Activated T-helper 9 cell treated with anti-CD3 and anti-CD28 coated beads, Interleukin-2, amount 50 U/mL, for 16 hours (primary cell): ENCODE results near the gene RAB11FIP3.

Experiments used
- DNase-seq: peaks from one replicate; pipeline ENCODE4 v3.0.0-alpha.2; 2020; ENCODE audit warnings: low read depth

Gene RAB11FIP3

DNA sequence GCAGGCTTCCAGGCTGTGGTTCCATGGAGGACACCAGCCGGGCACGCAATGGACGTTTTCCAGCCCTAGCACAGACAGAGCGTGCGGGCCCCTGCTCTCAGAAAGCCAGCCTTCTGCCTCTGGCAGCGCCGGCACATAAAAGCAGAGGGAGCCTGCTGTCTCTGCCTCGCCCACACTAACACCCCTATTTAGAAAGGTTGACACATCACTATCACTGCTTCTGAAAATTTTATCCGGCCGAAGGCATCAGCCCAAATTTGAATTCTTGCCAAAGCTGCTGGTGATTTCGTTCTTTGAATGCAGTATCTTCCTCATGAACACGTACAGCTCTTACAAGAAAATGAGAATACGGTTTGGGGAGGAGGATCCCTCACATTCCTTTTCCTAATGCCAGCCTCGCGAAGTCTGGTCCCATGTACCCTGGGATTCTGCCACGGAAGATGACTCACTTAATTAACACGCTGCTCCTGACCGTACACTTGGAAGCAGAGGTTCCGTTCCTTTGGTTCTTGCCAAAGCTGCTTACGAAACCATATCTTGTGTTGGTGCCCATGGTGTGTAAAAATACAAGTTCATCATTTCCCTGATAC lies 1.3 kb upstream of the RAB11FIP3 start:
- no peak for DNase-seq

GRCh38 chr16:424623-425081 lies 797 bp upstream of the RAB11FIP3 start:
- DNase-seq: no peak

DNA sequence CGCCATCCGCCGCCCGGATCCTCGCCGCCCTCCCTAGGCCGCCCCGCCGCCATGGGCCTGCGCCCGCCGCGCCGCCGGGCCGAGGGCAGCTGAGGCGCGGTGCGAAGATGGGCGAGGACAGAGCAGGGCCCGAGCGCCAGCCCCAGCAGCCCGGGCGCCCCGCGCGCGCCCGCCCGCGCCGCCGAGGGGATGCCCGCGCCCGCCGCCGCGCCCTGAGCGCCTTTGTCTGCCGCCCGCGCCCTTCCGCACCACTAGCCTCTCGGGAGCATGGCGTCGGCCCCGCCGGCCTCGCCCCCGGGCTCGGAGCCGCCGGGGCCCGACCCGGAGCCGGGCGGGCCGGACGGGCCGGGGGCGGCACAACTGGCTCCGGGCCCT lies 278 bp downstream of the RAB11FIP3 start:
- DNase-seq: peak; percentile 22

DNA sequence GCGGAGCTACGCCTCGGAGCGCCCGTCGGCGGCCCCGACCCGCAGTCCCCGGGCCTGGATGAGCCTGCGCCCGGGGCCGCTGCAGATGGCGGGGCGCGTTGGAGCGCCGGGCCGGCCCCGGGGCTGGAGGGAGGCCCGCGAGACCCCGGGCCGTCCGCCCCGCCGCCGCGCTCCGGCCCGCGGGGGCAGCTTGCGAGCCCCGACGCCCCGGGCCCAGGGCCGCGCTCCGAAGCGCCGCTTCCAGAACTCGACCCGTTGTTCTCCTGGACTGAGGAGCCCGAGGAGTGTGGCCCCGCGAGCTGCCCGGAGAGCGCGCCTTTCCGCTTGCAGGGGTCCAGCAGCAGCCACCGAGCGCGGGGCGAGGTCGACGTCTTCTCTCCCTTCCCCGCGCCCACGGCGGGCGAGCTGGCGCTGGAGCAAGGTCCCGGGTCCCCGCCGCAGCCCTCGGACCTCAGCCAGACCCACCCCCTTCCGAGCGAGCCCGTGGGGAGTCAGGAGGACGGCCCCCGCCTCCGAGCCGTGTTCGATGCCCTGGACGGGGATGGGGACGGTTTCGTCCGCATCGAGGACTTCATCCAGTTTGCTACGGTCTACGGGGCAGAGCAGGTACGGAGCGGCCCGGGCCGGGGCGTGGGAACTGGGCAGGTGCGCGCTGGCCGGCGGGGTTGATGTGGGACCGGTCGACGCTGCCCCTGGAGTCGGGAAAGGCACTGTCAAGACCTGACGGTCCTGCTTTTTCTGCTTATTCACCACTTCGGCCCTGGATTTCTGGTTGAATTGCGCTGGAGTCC lies 861 bp downstream of the RAB11FIP3 start:
- DNase-seq: no peak

DNA sequence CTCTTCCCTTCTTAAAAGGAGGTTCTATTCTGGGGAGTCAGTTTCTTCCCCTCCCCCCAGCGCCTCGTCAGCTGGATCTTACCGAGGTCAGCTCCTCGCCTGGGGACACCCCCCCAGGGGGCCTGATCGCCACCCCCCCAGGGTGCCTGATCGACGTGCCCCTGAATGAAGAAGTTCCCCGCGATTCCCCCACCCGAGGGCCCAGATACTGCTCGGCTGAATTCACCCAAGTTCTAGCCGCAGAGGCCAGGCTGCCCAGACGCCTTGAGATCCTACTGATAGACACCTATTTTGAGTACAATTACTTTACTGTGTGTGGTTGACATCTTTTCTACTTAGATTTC lies 1.4 kb downstream of the RAB11FIP3 start:
- no peak for DNase-seq

DNA sequence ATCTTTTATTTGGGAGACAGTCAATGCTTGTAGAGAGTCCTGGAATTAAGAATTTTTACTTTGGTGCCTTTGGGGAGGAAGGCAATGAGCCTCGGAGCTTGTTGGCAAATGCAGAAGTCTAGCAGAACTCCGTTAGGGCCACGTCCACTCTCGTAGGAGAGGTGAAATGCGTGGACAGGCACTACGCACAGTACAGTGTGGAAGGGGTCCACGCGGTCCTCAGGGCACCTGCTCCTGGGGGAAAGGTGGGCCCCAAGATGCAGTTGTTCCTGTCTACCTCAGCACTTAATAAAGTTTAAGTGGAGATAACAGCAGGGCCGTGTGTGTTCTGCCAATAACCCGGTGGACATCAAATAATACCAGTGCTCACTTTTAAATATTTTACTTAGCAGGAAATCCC lies 1.8 kb downstream of the RAB11FIP3 start:
- no peak for DNase-seq

DNA sequence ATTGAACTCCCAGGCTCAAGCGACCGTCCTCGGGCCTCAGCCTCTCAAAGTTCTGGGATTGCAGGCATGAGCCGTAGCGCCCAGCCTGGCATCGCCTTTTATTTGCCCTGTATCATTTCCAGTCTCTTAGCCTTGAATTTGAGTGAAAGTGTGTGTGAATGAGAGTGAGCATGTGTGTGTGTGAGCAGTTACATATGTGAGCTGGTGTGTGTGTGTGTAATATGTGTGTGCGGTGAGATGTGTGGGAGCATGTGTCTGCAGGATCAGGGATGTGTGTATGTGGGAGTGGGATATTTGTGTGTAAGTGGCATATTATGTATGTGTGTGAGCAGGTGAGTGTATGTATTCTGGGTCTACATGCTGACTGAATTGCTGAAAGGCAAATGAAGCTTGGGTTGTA lies 5.5 kb downstream of the RAB11FIP3 start:
- no peak for DNase-seq

DNA sequence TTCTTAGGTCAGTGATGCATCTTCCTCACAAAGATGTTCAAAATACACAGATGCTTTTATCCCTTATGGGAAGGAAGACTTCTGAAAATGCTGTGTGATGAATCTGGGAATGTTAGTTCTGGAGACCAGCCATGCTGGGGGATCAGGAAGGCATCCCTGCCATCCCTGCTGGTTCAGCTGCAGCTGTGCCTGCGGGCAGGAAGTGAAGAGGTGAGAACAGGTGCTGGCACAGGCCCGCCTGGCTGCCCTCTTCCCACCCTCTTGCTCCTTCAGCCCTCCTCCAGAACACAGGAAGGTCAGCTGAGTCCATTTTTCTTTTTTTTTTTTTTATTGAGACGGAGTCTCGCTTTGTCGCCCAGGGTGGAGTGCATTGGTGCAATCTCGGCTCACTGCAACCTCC lies 15.2 kb downstream of the RAB11FIP3 start:
- no peak for DNase-seq

- DNase-seq: no peak
These were observed 16.0 kb downstream of the RAB11FIP3 start for GRCh38 chr16:441447-441846.

DNA sequence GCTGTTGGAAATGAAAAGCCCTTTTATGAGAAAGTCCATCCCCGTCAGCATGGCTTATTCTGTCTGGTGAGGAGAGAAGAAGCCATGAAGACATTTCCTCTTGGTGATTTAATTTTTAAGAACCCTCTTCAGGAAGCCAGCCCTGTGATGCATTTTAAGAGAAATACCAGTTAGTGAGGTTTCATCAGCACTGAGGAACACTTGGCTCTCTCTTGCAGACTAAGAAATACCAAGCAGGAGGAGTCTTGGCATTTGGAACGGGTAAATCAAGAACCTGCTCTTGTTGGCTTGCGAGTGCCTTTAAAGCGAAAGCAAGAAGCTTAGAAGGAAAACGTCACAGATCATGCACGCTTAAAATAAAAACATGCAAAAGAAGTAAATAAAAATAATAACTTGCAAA lies 17.5 kb downstream of the RAB11FIP3 start:
- DNase-seq: no peak

- DNase-seq: no peak
These were observed 18.6 kb downstream of the RAB11FIP3 start for GRCh38 chr16:444027-444426.

DNA sequence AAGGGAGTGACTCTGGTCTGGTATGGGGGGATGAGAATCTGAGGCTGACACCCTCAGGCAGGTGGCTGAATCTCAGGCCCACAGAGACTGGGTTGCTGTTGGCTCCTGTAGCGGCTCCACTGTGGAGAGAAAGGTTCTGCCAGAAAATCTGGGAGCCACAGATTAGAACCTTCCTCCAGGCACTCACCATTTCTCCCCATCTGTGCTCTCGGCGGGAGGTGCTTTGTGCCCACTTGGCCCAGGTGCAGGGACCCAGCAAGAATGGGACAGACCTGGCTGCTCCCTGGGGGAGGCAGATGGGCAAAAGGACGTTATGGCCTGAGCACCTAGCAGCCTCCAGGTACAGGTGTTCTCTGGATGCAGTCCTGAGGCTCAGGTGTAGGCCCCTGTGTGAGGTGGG lies 20.1 kb downstream of the RAB11FIP3 start:
- DNase-seq: no peak

DNA sequence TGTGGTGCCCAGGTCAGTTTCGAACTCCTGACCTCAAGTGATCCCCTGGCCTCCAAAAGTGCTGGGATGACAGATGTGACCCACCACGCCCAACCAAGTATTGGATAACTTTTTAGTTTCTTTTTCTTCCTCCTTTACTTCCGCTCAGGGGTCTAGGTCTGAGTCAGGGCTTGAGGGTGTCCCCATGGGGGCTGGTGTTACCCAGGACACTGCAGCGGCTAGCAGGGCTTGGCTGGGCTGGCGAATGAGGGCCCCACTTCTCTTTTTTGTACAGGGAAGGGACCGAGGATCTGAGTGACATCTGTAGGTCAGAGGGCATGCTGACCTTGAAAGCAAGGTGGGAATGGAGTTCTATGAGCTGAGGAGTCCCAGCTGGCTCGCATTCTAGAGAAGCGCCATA lies 24.9 kb downstream of the RAB11FIP3 start:
- no peak for DNase-seq

DNA sequence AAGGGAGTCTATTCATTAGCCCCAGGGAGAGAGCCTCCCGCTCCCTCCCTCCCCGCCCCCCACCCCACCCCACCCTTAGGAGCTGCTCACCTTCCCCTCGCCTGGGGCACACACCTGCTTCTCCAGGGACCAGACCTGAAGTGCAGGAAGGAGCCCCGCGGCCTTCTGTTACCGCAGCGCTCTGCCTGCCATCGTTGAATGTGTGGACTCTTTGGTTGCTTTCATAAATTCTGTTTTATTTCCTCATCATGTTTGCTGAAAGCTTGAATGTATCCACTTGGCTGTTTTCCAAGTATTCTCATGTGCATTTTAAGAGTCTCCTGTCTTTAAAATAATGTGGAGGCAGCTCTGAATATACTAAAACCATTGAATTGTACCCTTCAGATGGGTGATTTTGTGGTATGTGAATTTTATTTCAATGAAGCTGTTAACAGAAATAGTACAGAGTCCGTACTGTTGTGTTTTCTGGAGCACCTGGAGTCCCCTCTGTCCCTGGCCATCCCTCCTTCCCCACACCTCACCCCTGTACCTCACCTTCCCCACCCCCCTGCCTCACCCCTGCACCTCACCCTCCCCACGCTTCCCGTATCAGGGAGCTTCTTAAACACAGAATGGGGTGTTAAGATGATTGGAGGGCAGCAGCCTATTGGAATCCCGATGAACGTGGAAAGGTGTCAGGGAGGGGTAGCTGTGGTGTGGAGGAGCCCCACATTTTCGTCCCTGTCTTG lies 25.5 kb downstream of the RAB11FIP3 start:
- DNase-seq: no peak

DNA sequence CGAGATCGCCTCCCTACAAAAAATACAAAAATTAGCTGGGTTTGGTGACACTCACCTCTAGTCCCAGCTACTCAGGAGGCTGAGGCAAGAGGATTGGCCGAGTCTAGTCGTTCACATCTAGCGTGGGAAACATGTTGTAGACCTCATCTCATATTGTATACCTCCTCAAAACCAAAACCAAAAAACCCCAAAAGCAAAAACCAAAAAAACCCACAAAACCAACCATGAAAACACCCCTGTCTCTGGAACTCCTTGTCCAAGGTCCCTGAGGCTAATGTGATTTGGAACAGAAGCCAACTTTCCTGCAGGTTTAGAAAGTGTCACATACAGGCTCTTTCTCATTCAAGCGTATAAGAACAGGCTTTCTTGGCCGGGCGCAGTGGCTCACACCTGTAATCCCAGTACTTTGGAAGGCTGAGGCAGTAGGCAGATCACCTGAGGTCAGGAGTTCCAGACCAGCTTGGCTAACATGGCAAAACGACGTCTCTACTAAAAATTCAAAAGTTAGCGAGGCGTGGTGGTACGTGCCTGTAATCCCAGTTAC lies 29.0 kb downstream of the RAB11FIP3 start:
- no peak for DNase-seq

- DNase-seq: no peak
These were observed 30.0 kb downstream of the RAB11FIP3 start for GRCh38 chr16:455453-455852.

GRCh38 chr16:456891-457483 lies 31.5 kb downstream of the RAB11FIP3 start:
- DNase-seq: no peak

- no peak for DNase-seq
These were observed 32.4 kb downstream of the RAB11FIP3 start for GRCh38 chr16:457732-458400.

DNA sequence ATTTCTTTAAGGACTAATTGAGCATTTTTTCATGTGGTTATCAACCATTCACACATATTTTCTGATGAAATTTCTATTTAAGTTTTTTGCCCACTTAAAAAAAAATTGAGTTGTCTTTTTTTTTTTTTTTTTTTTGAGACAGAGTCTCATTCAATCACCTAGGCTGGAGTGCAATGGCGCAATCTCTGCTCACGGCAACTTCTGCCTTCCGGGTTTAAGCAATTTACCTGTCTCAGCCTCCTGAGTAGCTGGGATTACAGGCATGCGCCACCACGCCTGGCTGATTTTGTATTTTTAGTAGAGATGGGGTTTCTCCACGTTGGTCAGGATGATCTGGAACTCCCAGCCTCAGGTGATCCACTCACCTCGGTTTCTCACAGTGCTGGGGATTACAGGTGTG lies 34.3 kb downstream of the RAB11FIP3 start:
- DNase-seq: no peak

GRCh38 chr16:460787-461186 lies 35.3 kb downstream of the RAB11FIP3 start:
- DNase-seq: no peak

- DNase-seq: no peak
These were observed 37.6 kb downstream of the RAB11FIP3 start for GRCh38 chr16:463071-463470.

GRCh38 chr16:466651-467050 lies 41.2 kb downstream of the RAB11FIP3 start:
- no peak for DNase-seq
